Skeletal muscle satellite cell (primary cell): ENCODE data around the gene UGGT2.

Experiments
- H3K27me3 ChIP-seq: 2 replicates; pipeline ENCODE4 v1.7.0; 2013; ENCODE audit warnings: low read length; ENCODE audit not compliant: control insufficient read depth, insufficient read depth
- H3K36me3 ChIP-seq: 2 replicates; pipeline ENCODE4 v1.7.0; 2013; ENCODE audit warnings: mild to moderate bottlenecking, control low read depth, low read length; ENCODE audit not compliant: insufficient read depth
- H3K4me1 ChIP-seq: 2 replicates; pipeline ENCODE4 v1.7.0; 2013; ENCODE audit warnings: low read length; ENCODE audit not compliant: control insufficient read depth, insufficient read depth
- H3K4me2 ChIP-seq: 2 replicates; pipeline ENCODE4 v1.7.0; 2013; ENCODE audit warnings: mild to moderate bottlenecking, low read length
- H3K4me3 ChIP-seq: 2 replicates; pipeline ENCODE4 v1.7.0; 2013; ENCODE audit warnings: low read length
- H3K9ac ChIP-seq: 2 replicates; pipeline ENCODE4 v1.7.0; 2013; ENCODE audit warnings: mild to moderate bottlenecking, low read depth, low read length, moderate library complexity
- H3K9me3 ChIP-seq: replicated peaks from 2 replicates; pipeline ENCODE4 v1.7.0; 2013; ENCODE audit warnings: mild to moderate bottlenecking, control low read depth, low read length

UGGT2 gene

GRCh38 chr13:96041326-96042110, 11.7 kb downstream of the UGGT2 start:
- H3K36me3 ChIP-seq = no peaks in the 10 kb centered on the region
- no peaks in the 10 kb centered on the region for H3K4me1 ChIP-seq
- H3K9me3 ChIP-seq = no peaks in the 10 kb centered on the region
- H3K27me3 ChIP-seq = no peaks in the 10 kb centered on the region
- H3K9ac ChIP-seq = no peak overlapping the region
- no peak overlapping the region for H3K4me2 ChIP-seq
- H3K4me3 ChIP-seq = no peak overlapping the region

GRCh38 chr13:96036515-96036914, 16.7 kb downstream of the UGGT2 start:
- no peaks in the 10 kb centered on the region for H3K27me3 ChIP-seq
- peaks cover 4% of the 10 kb centered on the region for H3K9me3 ChIP-seq
- H3K4me3 ChIP-seq = no peak overlapping the region
- no peaks in the 10 kb centered on the region for H3K36me3 ChIP-seq
- H3K4me2 ChIP-seq = no peak overlapping the region
- no peak overlapping the region for H3K9ac ChIP-seq
- no peaks in the 10 kb centered on the region for H3K4me1 ChIP-seq

GRCh38 chr13:96034662-96035061, 18.5 kb downstream of the UGGT2 start:
- Histone ChIP-seq H3K27me3 (no peaks in the 10 kb centered on the region), H3K4me2 (no peak overlapping the region), H3K9ac (no peak overlapping the region), H3K4me3 (no peak overlapping the region), H3K36me3 (peaks cover 5% of the 10 kb centered on the region), H3K4me1 (no peaks in the 10 kb centered on the region), H3K9me3 (peaks cover 4% of the 10 kb centered on the region)

- Histone ChIP-seq H3K9ac (no peak overlapping the region), H3K27me3 (no peaks in the 10 kb centered on the region)
These were observed 19.8 kb downstream of the UGGT2 start for GRCh38 chr13:96033220-96034015.

GRCh38 chr13:96032717-96033116, 20.5 kb downstream of the UGGT2 start:
- H3K4me3 ChIP-seq = no peak overlapping the region
- no peak overlapping the region for H3K4me2 ChIP-seq
- no peaks in the 10 kb centered on the region for H3K4me1 ChIP-seq
- peaks cover 4% of the 10 kb centered on the region for H3K9me3 ChIP-seq
- H3K36me3 ChIP-seq = peaks cover 5% of the 10 kb centered on the region
- H3K27me3 ChIP-seq = no peaks in the 10 kb centered on the region
- no peak overlapping the region for H3K9ac ChIP-seq

More at GRCh38 chr13:96033220-96034015, 19.8 kb downstream of the UGGT2 start:
- Histone ChIP-seq H3K4me1 (no peaks in the 10 kb centered on the region), H3K4me3 (no peak overlapping the region), H3K9me3 (peaks cover 4% of the 10 kb centered on the region), H3K4me2 (no peak overlapping the region), H3K36me3 (peaks cover 5% of the 10 kb centered on the region)

GRCh38 chr13:96029002-96029401, 24.2 kb downstream of the UGGT2 start:
- no peak overlapping the region for H3K4me2 ChIP-seq
- peaks cover 5% of the 10 kb centered on the region for H3K36me3 ChIP-seq
- peaks cover under 1% of the 10 kb centered on the region for H3K9me3 ChIP-seq
- no peaks in the 10 kb centered on the region for H3K27me3 ChIP-seq
- H3K4me3 ChIP-seq = no peak overlapping the region
- peaks cover 14% of the 10 kb centered on the region for H3K4me1 ChIP-seq
- no peak overlapping the region for H3K9ac ChIP-seq

GRCh38 chr13:96027496-96027895, 25.7 kb downstream of the UGGT2 start:
- H3K4me1 ChIP-seq = peaks cover 14% of the 10 kb centered on the region
- H3K4me2 ChIP-seq = no peak overlapping the region
- no peak overlapping the region for H3K4me3 ChIP-seq
- H3K36me3 ChIP-seq = peaks cover 5% of the 10 kb centered on the region
- no peak overlapping the region for H3K9ac ChIP-seq
- no peaks in the 10 kb centered on the region for H3K9me3 ChIP-seq
- H3K27me3 ChIP-seq = no peaks in the 10 kb centered on the region

- H3K36me3 ChIP-seq = peaks cover 4% of the 10 kb centered on the region
- H3K4me2 ChIP-seq = peak overlapping the region; percentile 4
- H3K9ac ChIP-seq = no peak overlapping the region
- H3K4me1 ChIP-seq = peaks cover 14% of the 10 kb centered on the region
- no peaks in the 10 kb centered on the region for H3K27me3 ChIP-seq
- H3K4me3 ChIP-seq = no peak overlapping the region
- no peaks in the 10 kb centered on the region for H3K9me3 ChIP-seq
These were observed 27.9 kb downstream of the UGGT2 start for GRCh38 chr13:96025283-96025682.

GRCh38 chr13:96020931-96021330, 32.3 kb downstream of the UGGT2 start:
- Histone ChIP-seq H3K4me1 (peaks cover 12% of the 10 kb centered on the region), H3K9ac (no peak overlapping the region), H3K4me3 (no peak overlapping the region), H3K36me3 (peaks cover 6% of the 10 kb centered on the region), H3K9me3 (no peaks in the 10 kb centered on the region), H3K4me2 (no peak overlapping the region), H3K27me3 (no peaks in the 10 kb centered on the region)

- H3K4me1 ChIP-seq = peaks cover 4% of the 10 kb centered on the region
- H3K4me3 ChIP-seq = no peak overlapping the region
- no peaks in the 10 kb centered on the region for H3K9me3 ChIP-seq
- no peaks in the 10 kb centered on the region for H3K27me3 ChIP-seq
- peaks cover 9% of the 10 kb centered on the region for H3K36me3 ChIP-seq
- H3K9ac ChIP-seq = no peak overlapping the region
- H3K4me2 ChIP-seq = no peak overlapping the region
These were observed 33.0 kb downstream of the UGGT2 start for GRCh38 chr13:96020155-96020575.

GRCh38 chr13:96018135-96018534, 35.1 kb downstream of the UGGT2 start:
- Histone ChIP-seq H3K27me3 (no peaks in the 10 kb centered on the region), H3K4me3 (no peak overlapping the region), H3K4me1 (no peaks in the 10 kb centered on the region), H3K4me2 (no peak overlapping the region), H3K9ac (no peak overlapping the region), H3K9me3 (no peaks in the 10 kb centered on the region), H3K36me3 (peaks cover 9% of the 10 kb centered on the region)
